ACC112 (cell line): Measurements from ENCODE around the gene PRR15L.
"Not testable (repeated sequence)": the region's sequence is repeated elsewhere in the genome, so short reads cannot be mapped to it uniquely, and the experiment has no call there.

Experiments used
- H2AFZ ChIP-seq: fragments of 200-600 bp; sonication (generic); one replicate; pipeline ENCODE4 v1.6.0; 2017; ENCODE audit warnings: antibody characterized with exemption, low read length; ENCODE audit not compliant: unreplicated experiment
- H3K27ac ChIP-seq: fragments of 200-600 bp; sonication (generic); 2 replicates; pipeline ENCODE4 v1.5.1; 2014; ENCODE audit warnings: low read depth, mild to moderate bottlenecking, antibody characterized with exemption, low read length, moderate library complexity
- H3K27me3 ChIP-seq: fragments of 200-600 bp; sonication (generic); 2 replicates; pipeline ENCODE4 v1.6.1; 2014; ENCODE audit warnings: mild to moderate bottlenecking, antibody characterized with exemption, low read length, moderate library complexity, mixed read lengths; ENCODE audit not compliant: insufficient read depth
- H3K36me3 ChIP-seq: fragments of 200-600 bp; sonication (generic); 2 replicates; pipeline ENCODE4 v1.6.1; 2016; ENCODE audit warnings: mild to moderate bottlenecking, antibody characterized with exemption, low read length, moderate library complexity, mixed read lengths; ENCODE audit not compliant: insufficient read depth
- H3K4me1 ChIP-seq: fragments of 200-600 bp; sonication (generic); one replicate; pipeline ENCODE4 v1.6.1; 2016; ENCODE audit warnings: low read length, mixed read lengths; ENCODE audit not compliant: insufficient read depth, unreplicated experiment, control insufficient read depth
- H3K4me3 ChIP-seq: fragments of 200-600 bp; sonication (generic); 2 replicates; pipeline ENCODE4 v1.5.1; 2014; ENCODE audit warnings: mild to moderate bottlenecking, low read depth, low read length
- H3K79me2 ChIP-seq: fragments of 200-600 bp; sonication (generic); one replicate; pipeline ENCODE4 v1.6.0; 2016; ENCODE audit warnings: low read length; ENCODE audit not compliant: control insufficient read depth, unreplicated experiment, insufficient read depth

The PRR15L gene

GRCh38 chr17:47945529-47946508, 11.9 kb downstream of the PRR15L start:
- no peak overlapping the region for H3K27ac ChIP-seq
- no peaks in the 10 kb centered on the region for H3K36me3 ChIP-seq
- no peak overlapping the region for H2AFZ ChIP-seq
- H3K79me2 ChIP-seq: peaks cover 3% of the 10 kb centered on the region
- H3K4me1 ChIP-seq: peaks cover 6% of the 10 kb centered on the region
- no peak overlapping the region for H3K4me3 ChIP-seq
- no peaks in the 10 kb centered on the region for H3K27me3 ChIP-seq

GRCh38 chr17:47945080-47945479, 12.6 kb downstream of the PRR15L start:
- Histone ChIP-seq H3K27me3 (no peaks in the 10 kb centered on the region), H3K36me3 (no peaks in the 10 kb centered on the region), H3K4me1 (peaks cover 8% of the 10 kb centered on the region), H2AFZ (no peak overlapping the region), H3K79me2 (peaks cover 4% of the 10 kb centered on the region), H3K27ac (no peak overlapping the region), H3K4me3 (no peak overlapping the region)

- H3K4me3 ChIP-seq: peak overlapping the region; percentile 84
- no peaks in the 10 kb centered on the region for H3K36me3 ChIP-seq
- H3K27me3 ChIP-seq: no peaks in the 10 kb centered on the region
- H3K79me2 ChIP-seq: peaks cover 4% of the 10 kb centered on the region
- H3K27ac ChIP-seq: no peak overlapping the region
- no peak overlapping the region for H2AFZ ChIP-seq
- peaks cover 8% of the 10 kb centered on the region for H3K4me1 ChIP-seq
These were observed 15.1 kb downstream of the PRR15L start for GRCh38 chr17:47942568-47942967.

GRCh38 chr17:47942096-47942510, 15.6 kb downstream of the PRR15L start:
- H2AFZ ChIP-seq: peak overlapping the region; percentile 39
- peaks cover 8% of the 10 kb centered on the region for H3K4me1 ChIP-seq
- H3K4me3 ChIP-seq: peak overlapping the region; percentile 84
- no peaks in the 10 kb centered on the region for H3K27me3 ChIP-seq
- peak overlapping the region; percentile 23; the same call in 1 of the 2 replicates for H3K27ac ChIP-seq
- H3K79me2 ChIP-seq: peaks cover 4% of the 10 kb centered on the region
- H3K36me3 ChIP-seq: no peaks in the 10 kb centered on the region

- peaks cover 7% of the 10 kb centered on the region for H3K79me2 ChIP-seq
- no peaks in the 10 kb centered on the region for H3K27me3 ChIP-seq
- no peaks in the 10 kb centered on the region for H3K36me3 ChIP-seq
- peak within 1 kb of the TSS; percentile 84 for H3K4me3 ChIP-seq
- H2AFZ ChIP-seq: peak within 1 kb of the TSS; percentile 92
- H3K27ac ChIP-seq: peak within 1 kb of the TSS; percentile 23; the same call in 1 of the 2 replicates
- peaks cover 13% of the 10 kb centered on the region for H3K4me1 ChIP-seq
These were observed 16.2 kb downstream of the PRR15L start, which contains the start of gene PNPO for GRCh38 chr17:47941246-47942095. Gene PNPO, plus strand, starts transcription at chr17:47941571. Its CDS starts 105 bp downstream, at chr17:47941676.

- H3K79me2 ChIP-seq: peaks cover 13% of the 10 kb centered on the region
- H3K27ac ChIP-seq: no peak overlapping the region
- no peak overlapping the region for H2AFZ ChIP-seq
- H3K27me3 ChIP-seq: no peaks in the 10 kb centered on the region
- no peaks in the 10 kb centered on the region for H3K36me3 ChIP-seq
- H3K4me3 ChIP-seq: no peak overlapping the region
- H3K4me1 ChIP-seq: peaks cover 33% of the 10 kb centered on the region
These were observed 19.7 kb downstream of the PRR15L start for GRCh38 chr17:47937941-47938340.

- no peak overlapping the region for H3K27ac ChIP-seq
- H3K79me2 ChIP-seq: peaks cover 12% of the 10 kb centered on the region
- no peaks in the 10 kb centered on the region for H3K27me3 ChIP-seq
- no peak overlapping the region for H2AFZ ChIP-seq
- no peak overlapping the region for H3K4me3 ChIP-seq
- peaks cover 36% of the 10 kb centered on the region for H3K4me1 ChIP-seq
- H3K36me3 ChIP-seq: no peaks in the 10 kb centered on the region
These were observed 21.7 kb downstream of the PRR15L start for GRCh38 chr17:47935961-47936360.

GRCh38 chr17:47935468-47935867, 22.2 kb downstream of the PRR15L start:
- H3K36me3 ChIP-seq, H3K79me2 ChIP-seq, H3K27ac ChIP-seq, H2AFZ ChIP-seq, H3K4me3 ChIP-seq, H3K27me3 ChIP-seq: not testable (repeated sequence)
- H3K4me1 ChIP-seq: peaks cover 35% of the 10 kb centered on the region

- H3K4me1 ChIP-seq: peaks cover 35% of the 10 kb centered on the region
- no peak overlapping the region for H3K4me3 ChIP-seq
- peaks cover 9% of the 10 kb centered on the region for H3K79me2 ChIP-seq
- no peaks in the 10 kb centered on the region for H3K27me3 ChIP-seq
- H3K36me3 ChIP-seq: no peaks in the 10 kb centered on the region
- H2AFZ ChIP-seq: no peak overlapping the region
- H3K27ac ChIP-seq: no peak overlapping the region
These were observed 22.8 kb downstream of the PRR15L start for GRCh38 chr17:47934856-47935255.

- Histone ChIP-seq H3K4me1 (peaks cover 33% of the 10 kb centered on the region), H3K27ac (no peak overlapping the region), H3K27me3 (no peaks in the 10 kb centered on the region), H3K79me2 (peaks cover 8% of the 10 kb centered on the region), H3K4me3 (no peak overlapping the region), H3K36me3 (no peaks in the 10 kb centered on the region), H2AFZ (no peak overlapping the region)
These were observed 25.8 kb downstream of the PRR15L start for GRCh38 chr17:47931848-47932247.
